Measurements from ENCODE around the gene CYP26B1. TPM values are rescaled to one million over a fixed set of nuclear protein-coding genes. Genes with fewer than 3 reads are reported as not detected.

CYP26B1 gene
- total RNA-seq, 1 experiment from 2014 or later = 0.20 TPM

DNA sequence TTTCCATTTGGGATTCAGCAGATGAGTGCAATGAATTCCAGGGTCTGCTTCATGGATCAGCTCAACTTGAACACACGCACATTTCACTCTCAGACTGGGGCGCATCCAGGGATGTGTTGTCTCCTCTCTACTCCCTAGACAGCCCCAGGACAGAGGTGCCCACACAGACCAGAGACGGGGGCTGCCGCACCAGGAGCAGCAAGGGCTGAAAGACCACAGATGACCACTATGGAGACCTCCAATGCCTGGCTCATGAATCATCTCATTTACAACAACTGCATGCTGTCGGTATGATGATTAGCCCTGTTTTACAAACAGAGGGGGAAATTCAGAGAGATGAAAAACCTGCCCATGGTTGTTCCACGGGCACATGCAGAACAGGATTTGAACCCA, 63.1 kb downstream of the CYP26B1 start:
- Mint-ChIP-seq H3K36me3 (ENCODE audit: insufficient read depth in 1 of 3, low read depth in 3 of 3) (peaks cover 0 to 1% (median 0%) of the 10 kb centered on the region in 3 experiments; a peak in 3 of 7 replicates), H3K4me3 (no peak overlapping the region), H3K4me1 (peaks cover under 1 to 2% of the 10 kb centered on the region in 2 experiments; a peak in 3 of 4 replicates), H3K9me3 (peaks cover 8 to 14% of the 10 kb centered on the region in 2 experiments; a peak in 4 of 5 replicates), H3K27ac (no peak overlapping the region), H3K27me3 (ENCODE audit: low read depth) (peaks cover 5% of the 10 kb centered on the region)
- Histone ChIP-seq H3K9me3 (ENCODE audit: control insufficient read depth, low read depth, low read length) (no peaks in the 10 kb centered on the region), H3K9ac (ENCODE audit: extremely low read depth, insufficient read length, low read length) (no peak overlapping the region), H3K4me2 (ENCODE audit: insufficient read depth, insufficient read length, low read length) (no peak overlapping the region), H3K27me3 (ENCODE audit: insufficient read depth, low read length) (no peaks in the 10 kb centered on the region), H4K20me1 (ENCODE audit: control insufficient read depth, insufficient read depth, insufficient read length) (no peaks in the 10 kb centered on the region), H2BK12ac (ENCODE audit: insufficient read length, low read depth, low read length) (no peak overlapping the region), H3K14ac (ENCODE audit: insufficient read depth, low read length) (no peak overlapping the region), H2BK120ac (ENCODE audit: low read depth, low read length, poor library complexity, severe bottlenecking) (no peak overlapping the region), H3K4ac (ENCODE audit: low read depth, low read length) (no peak overlapping the region), H2BK20ac (ENCODE audit: low read depth, low read length, poor library complexity, severe bottlenecking) (no peak overlapping the region), H3K56ac (ENCODE audit: insufficient read length, low read depth, low read length) (no peak overlapping the region), H3K23me2 (ENCODE audit: insufficient read length, low read depth, low read length, poor library complexity, severe bottlenecking) (no peaks in the 10 kb centered on the region), H3K18ac (ENCODE audit: insufficient read length, low read depth, low read length) (no peak overlapping the region), H3T11ph (ENCODE audit: low read length) (no peak overlapping the region), H3K79me2 (ENCODE audit: insufficient read depth, low read length) (no peaks in the 10 kb centered on the region), H4K8ac (replicated peaks; ENCODE audit: insufficient read length, low read depth, low read length) (no peak overlapping the region), H3K4me1 (ENCODE audit: insufficient read depth, low read length) (no peaks in the 10 kb centered on the region), H2AK5ac (ENCODE audit: insufficient read length, low read length) (no peak overlapping the region), H3K27ac (ENCODE audit: insufficient read length, low read depth, low read length) (no peak overlapping the region), H3K23ac (ENCODE audit: insufficient read length, low read depth, low read length) (no peak overlapping the region), H4K91ac (ENCODE audit: insufficient read length, low read depth, low read length) (no peak overlapping the region), H2BK15ac (ENCODE audit: low read depth, low read length) (no peak overlapping the region), H4K5ac (ENCODE audit: insufficient read length, low read depth, low read length) (no peak overlapping the region), H3K79me1 (ENCODE audit: insufficient read depth, low read depth, low read length, poor library complexity, severe bottlenecking) (no peaks in the 10 kb centered on the region), H2AFZ (ENCODE audit: low read length) (no peak overlapping the region), H2BK5ac (ENCODE audit: insufficient read length, low read length) (no peak overlapping the region)
- no CpG with 5 or more reads among the region's 6 CpGs for WGBS (ENCODE audit: extremely low coverage, insufficient read length, low lambda C conversion rate)
- no peak for DNase-seq
- TF ChIP-seq, protein P1, sequence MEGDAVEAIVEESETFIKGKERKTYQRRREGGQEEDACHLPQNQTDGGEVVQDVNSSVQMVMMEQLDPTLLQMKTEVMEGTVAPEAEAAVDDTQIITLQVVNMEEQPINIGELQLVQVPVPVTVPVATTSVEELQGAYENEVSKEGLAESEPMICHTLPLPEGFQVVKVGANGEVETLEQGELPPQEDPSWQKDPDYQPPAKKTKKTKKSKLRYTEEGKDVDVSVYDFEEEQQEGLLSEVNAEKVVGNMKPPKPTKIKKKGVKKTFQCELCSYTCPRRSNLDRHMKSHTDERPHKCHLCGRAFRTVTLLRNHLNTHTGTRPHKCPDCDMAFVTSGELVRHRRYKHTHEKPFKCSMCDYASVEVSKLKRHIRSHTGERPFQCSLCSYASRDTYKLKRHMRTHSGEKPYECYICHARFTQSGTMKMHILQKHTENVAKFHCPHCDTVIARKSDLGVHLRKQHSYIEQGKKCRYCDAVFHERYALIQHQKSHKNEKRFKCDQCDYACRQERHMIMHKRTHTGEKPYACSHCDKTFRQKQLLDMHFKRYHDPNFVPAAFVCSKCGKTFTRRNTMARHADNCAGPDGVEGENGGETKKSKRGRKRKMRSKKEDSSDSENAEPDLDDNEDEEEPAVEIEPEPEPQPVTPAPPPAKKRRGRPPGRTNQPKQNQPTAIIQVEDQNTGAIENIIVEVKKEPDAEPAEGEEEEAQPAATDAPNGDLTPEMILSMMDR (conservative IDR thresholded peaks at IDR 0.05) = no peak
